Right cardiac atrium (tissue), 5 donors: Measurements from ENCODE around the gene CFHR1. TPM values are rescaled to one million over a fixed set of nuclear protein-coding genes. Genes with fewer than 3 reads are reported as not detected.
A peak's percentile ranks its signal among the peaks of the same experiment; 100 is the strongest.

Experiments
- ATAC-seq, 2 donors: fragments of 200-7000 bp; cut with Tn5 transposase; one replicate each; pipeline versions ENCODE4 v1.8.0 to v1.9.1; 2020; ENCODE audit warnings: moderate library complexity in 2 of 2, mild to moderate bottlenecking in 1 of 2
- DNase-seq, 3 donors: peaks; one replicate each; pipeline ENCODE4 v3.0.0-alpha.2; 2020
- H3K27ac ChIP-seq: one replicate; pipeline ENCODE4 v1.5.1; 2013; ENCODE audit warnings: mild to moderate bottlenecking, low read length, control low read depth, moderate library complexity
- H3K27me3 ChIP-seq: one replicate; pipeline ENCODE4 v1.6.1; 2013; ENCODE audit not compliant: control insufficient read depth, insufficient read depth
- H3K4me1 ChIP-seq: one replicate; pipeline ENCODE4 v1.6.1; 2013; ENCODE audit warnings: low read length; ENCODE audit not compliant: control insufficient read depth, insufficient read depth
- H3K4me3 ChIP-seq: one replicate; pipeline ENCODE4 v1.5.1; 2013; ENCODE audit warnings: low read length, control low read depth
- H3K9me3 ChIP-seq: one replicate; pipeline ENCODE4 v1.6.1; 2013; ENCODE audit warnings: low read length; ENCODE audit not compliant: control insufficient read depth
- WGBS: extraction: QIAGEN DNeasy Blood & Tissue Kit; methylation state at CpG from one replicate; pipeline ENCODE4 v1.1.7; 2013; 5-methylcytosine and 5-hydroxymethylcytosine counted together
- intact Hi-C, 4 donors: fragments of 100-400 bp; cut with DNase I; formaldehyde crosslinking; loops; one replicate each; pipeline versions ENCODE4 v1.11.0 to v1.14.0; 2022 to 2023
- polyA plus RNA-seq: library from polyadenylated mRNA; stranded (reverse); fragments of 200-250 nt; gene quantifications from one replicate; pipeline ENCODE4 v1.2.3, GENCODE V29; 2013
- total RNA-seq, 4 donors: library from RNA; stranded (reverse); fragmentation: NEBNext Ultra II Directional; extraction: Animal tissue kit (Norgen Biotek cat#: 25700); gene quantifications; one replicate each; pipeline ENCODE4 v1.2.1, GENCODE V29; 2021
- donor health status: healthy with polysubstance abuse.
- donor health status: DM: no; HTN: yes; CAD: no.
- donor health status: DM: no; HTN: no; CAD: no.
- donor health status: DM: no; HTN: yes; CAD: no; lungs with severe emphysema.
- donor health status: DM: yes; HTN: yes; CAD: no.

CFHR1 gene
- total and polyA plus RNA-seq, 5 donors = 0.09 TPM; not detected in 4

DNA sequence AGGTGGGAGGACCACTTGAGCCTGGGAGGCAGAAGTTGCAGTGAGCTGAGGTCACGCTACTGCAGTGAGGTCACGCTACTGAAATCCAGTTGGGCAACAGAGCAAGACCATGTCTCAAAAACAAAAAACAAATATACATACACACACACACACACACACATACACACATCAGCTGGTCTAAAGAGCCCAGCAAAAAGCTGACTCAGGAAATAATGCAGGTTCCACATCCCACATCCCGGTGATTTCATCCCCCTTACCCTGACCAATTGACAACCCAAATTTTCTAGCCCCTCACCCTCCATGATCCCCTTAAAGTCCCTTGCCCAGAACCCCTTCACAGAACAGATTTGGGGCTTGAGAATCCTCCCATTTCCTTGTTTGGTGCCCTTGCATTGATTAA lies 56.4 kb downstream of the CFHR1 start:
- intact Hi-C loops = no loop called here
- no peak overlapping the region for H3K4me3 ChIP-seq
- H3K27ac ChIP-seq = no peak overlapping the region
- H3K27me3 ChIP-seq = no peaks in the 10 kb centered on the region
- H3K4me1 ChIP-seq = no peaks in the 10 kb centered on the region
- H3K9me3 ChIP-seq = no peaks in the 10 kb centered on the region
- no peak for ATAC-seq
- WGBS = 90% methylated on average over 3 of the region's 3 CpGs
- no peak for DNase-seq

DNA sequence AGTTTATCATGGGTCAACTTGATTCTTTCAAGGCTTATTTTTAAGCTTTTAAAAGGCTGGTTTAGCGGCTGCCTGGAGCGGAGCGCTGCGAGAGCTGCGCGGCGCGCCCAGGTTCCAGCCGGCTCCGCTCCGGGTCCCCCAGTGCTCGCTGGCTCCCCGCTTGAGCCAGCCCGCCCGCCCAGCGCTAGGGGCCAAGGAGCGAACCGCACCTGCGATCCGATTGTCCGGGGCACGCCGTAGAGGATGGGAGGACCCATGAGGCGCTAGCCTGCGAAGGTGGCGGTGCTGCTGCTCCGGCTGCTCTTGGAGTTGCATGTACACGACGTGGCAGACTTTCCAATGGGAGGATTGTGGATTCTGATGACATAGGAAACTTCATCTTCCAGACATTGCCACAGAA lies 58.4 kb downstream of the CFHR1 start:
- intact Hi-C loops = no loop called here

More for the DNA sequence above, 58.4 kb downstream of the CFHR1 start:
- 6% methylated on average over 29 of the region's 29 CpGs for WGBS
- Histone ChIP-seq H3K4me3 (no peak overlapping the region), H3K27ac (no peak overlapping the region), H3K4me1 (no peaks in the 10 kb centered on the region), H3K27me3 (no peaks in the 10 kb centered on the region), H3K9me3 (no peaks in the 10 kb centered on the region)
- DNase-seq = peak in 1 of 3 donors; percentile 40
- peak in 1 of 2 donors; percentile 19 for ATAC-seq

Other genes starting within 250 kb of the CFHR1 start
- gene KCNT2, start 211.3 kb upstream of the CFHR1 start, total RNA-seq = 1 to 10 TPM; 2.7 to 7.1 (median 4.7) TPM
- gene KCNT2, start 211.3 kb upstream of the CFHR1 start, polyA plus RNA-seq = 1.9 TPM
- gene CFH, start 167.7 kb upstream of the CFHR1 start, total RNA-seq = 100 to 1,000 TPM; 163 to 462 (median 339) TPM
- 127 TPM for gene CFH, start 167.7 kb upstream of the CFHR1 start, polyA plus RNA-seq
- gene CFHR3, start 44.9 kb upstream of the CFHR1 start, total RNA-seq = under 1 TPM in 3 of 4 donors, not detected in 1; 0.36 to 0.49 (median 0.38) TPM
- gene CFHR3, start 44.9 kb upstream of the CFHR1 start, polyA plus RNA-seq = 0.70 TPM
- not detected for gene CFHR4, start 68.3 kb downstream of the CFHR1 start, total RNA-seq
- not detected for gene CFHR4, start 68.3 kb downstream of the CFHR1 start, polyA plus RNA-seq
- not detected for gene CFHR2, start 124.0 kb downstream of the CFHR1 start, total RNA-seq
- not detected for gene CFHR2, start 124.0 kb downstream of the CFHR1 start, polyA plus RNA-seq
- not detected for gene CFHR5, start 157.8 kb downstream of the CFHR1 start, total RNA-seq
- not detected for gene CFHR5, start 157.8 kb downstream of the CFHR1 start, polyA plus RNA-seq
- not detected for gene F13B, start 247.5 kb downstream of the CFHR1 start, total RNA-seq
- gene F13B, start 247.5 kb downstream of the CFHR1 start, polyA plus RNA-seq = not detected